ENCODE data around the gene RAP1GAP2.

RAP1GAP2 gene

GRCh38 chr17:2844416-2844815 is 48.2 kb downstream of the RAP1GAP2 start:
- DNase-seq (ENCODE audit: low read depth) = no peak
- no peak for TF ChIP-seq CTCF (conservative IDR thresholded peaks at IDR 0.05; ENCODE audit: low read depth, low read length)
- H3K4me3 ChIP-seq (ENCODE audit: low read length) = no peak overlapping the region

- no peak overlapping the region for H3K4me3 ChIP-seq (ENCODE audit: low read length)
- DNase-seq (ENCODE audit: low read depth) = no peak
- no peak for TF ChIP-seq CTCF (conservative IDR thresholded peaks at IDR 0.05; ENCODE audit: low read depth, low read length)
Measured at GRCh38 chr17:2847381-2848333, 51.4 kb downstream of the RAP1GAP2 start.

- no peak for DNase-seq (ENCODE audit: low read depth)
- TF ChIP-seq CTCF (conservative IDR thresholded peaks at IDR 0.05; ENCODE audit: low read depth, low read length) = no peak
- H3K4me3 ChIP-seq (ENCODE audit: low read length) = no peak overlapping the region
Measured at GRCh38 chr17:2849327-2849670, 53.1 kb downstream of the RAP1GAP2 start.

- no peak for TF ChIP-seq CTCF (conservative IDR thresholded peaks at IDR 0.05; ENCODE audit: low read depth, low read length)
- DNase-seq (ENCODE audit: low read depth) = no peak
Measured at GRCh38 chr17:2850991-2851390, 54.8 kb downstream of the RAP1GAP2 start.

GRCh38 chr17:2851615-2852014 is 55.4 kb downstream of the RAP1GAP2 start:
- H3K4me3 ChIP-seq (ENCODE audit: low read length) = no peak overlapping the region
- no peak for TF ChIP-seq CTCF (conservative IDR thresholded peaks at IDR 0.05; ENCODE audit: low read depth, low read length)
- no peak for DNase-seq (ENCODE audit: low read depth)

More at GRCh38 chr17:2850991-2851390, 54.8 kb downstream of the RAP1GAP2 start:
- H3K4me3 ChIP-seq (ENCODE audit: low read length) = no peak overlapping the region

DNA sequence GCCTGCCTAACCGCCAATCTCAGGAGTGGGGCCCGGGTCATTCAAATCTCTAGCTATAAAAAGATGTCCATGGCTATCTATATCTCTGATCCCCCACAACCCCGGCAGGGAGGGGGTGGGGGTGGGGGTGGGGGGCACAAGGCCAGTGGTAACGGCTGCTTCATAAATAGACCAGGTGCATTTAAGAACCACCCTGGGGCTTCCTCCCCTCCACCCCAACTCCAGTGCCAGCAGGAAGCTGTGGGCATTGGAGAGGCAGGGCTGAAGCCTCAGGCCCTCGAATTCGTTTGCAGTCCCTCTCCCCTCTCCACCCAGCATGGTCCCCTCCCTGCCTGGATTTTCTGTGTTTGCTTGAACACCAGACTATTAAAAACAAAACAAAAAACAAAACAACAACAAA is 56.0 kb downstream of the RAP1GAP2 start:
- no peak overlapping the region for H3K4me3 ChIP-seq (ENCODE audit: low read length)
- TF ChIP-seq CTCF (conservative IDR thresholded peaks at IDR 0.05; ENCODE audit: low read depth, low read length) = no peak
- DNase-seq (ENCODE audit: low read depth) = no peak

DNA sequence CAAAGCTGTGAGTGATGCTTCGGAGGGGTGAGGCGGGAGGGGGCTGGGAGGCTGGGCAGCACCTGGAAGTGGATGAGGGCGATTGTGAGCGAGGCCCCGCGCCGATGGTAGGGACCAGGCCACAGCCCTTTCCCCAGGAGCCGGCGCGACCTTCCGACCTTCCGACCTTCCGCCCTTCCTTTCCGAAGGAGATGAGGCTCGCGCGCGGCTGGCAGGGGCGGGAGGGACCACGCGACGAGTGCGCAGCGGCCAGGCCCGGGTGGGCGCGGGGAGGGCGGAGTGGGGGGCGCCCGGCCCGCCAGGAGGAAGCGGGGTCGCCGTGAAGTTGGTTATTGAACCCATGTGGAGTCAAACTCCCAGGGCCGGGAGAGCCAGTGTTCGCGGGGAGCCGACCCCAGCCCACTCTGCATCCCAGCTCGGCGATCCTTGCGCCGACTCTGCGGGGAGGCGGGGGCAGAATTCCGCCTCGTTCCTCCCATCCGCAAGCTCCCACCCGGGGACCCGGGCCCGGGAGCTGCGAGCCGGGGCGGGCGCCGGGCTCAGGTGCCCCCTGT is 56.6 kb downstream of the RAP1GAP2 start:
- no peak for DNase-seq (ENCODE audit: low read depth)
- no peak for TF ChIP-seq CTCF (conservative IDR thresholded peaks at IDR 0.05; ENCODE audit: low read depth, low read length)
- peak overlapping the region; percentile 17 for H3K4me3 ChIP-seq (ENCODE audit: low read length)

All from retinal pigment epithelial cell (primary cell).